ENCODE results near the gene TANC2. TPM values are rescaled to one million over a fixed set of nuclear protein-coding genes. Genes with fewer than 3 reads are reported as not detected.

TANC2 gene
- total RNA-seq, 1 donor from 2014 or later: 35.0 TPM

DNA sequence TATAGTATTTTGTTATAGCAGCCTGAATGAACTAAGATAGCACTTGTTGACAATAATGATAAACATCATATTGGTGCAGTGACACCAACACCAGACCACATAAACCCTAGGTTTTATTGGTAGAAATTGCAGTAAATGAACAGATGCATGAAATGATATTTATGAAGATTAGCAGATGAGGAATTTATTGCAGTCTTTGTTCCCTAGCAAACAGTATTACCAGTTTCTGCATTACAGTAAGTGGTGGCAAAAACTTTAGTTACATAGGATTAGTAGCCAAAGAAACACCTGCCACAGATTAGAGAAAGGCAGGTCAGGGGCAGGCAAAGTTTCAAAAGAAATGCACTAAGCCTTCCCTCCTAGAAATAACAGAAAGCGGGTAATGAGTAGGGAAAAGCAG, 17.7 kb upstream of the TANC2 start:
- Histone ChIP-seq H3K4me3 (ENCODE audit: low read depth, low read length) (no peak overlapping the region), H3K36me3 (ENCODE audit: control insufficient read depth, insufficient read depth, low read length) (no peaks in the 10 kb centered on the region), H3K27me3 (ENCODE audit: control insufficient read depth, insufficient read depth, low read length) (no peaks in the 10 kb centered on the region)
- DNase-seq (ENCODE audit: low read depth): no peak
- TF ChIP-seq, protein P1, sequence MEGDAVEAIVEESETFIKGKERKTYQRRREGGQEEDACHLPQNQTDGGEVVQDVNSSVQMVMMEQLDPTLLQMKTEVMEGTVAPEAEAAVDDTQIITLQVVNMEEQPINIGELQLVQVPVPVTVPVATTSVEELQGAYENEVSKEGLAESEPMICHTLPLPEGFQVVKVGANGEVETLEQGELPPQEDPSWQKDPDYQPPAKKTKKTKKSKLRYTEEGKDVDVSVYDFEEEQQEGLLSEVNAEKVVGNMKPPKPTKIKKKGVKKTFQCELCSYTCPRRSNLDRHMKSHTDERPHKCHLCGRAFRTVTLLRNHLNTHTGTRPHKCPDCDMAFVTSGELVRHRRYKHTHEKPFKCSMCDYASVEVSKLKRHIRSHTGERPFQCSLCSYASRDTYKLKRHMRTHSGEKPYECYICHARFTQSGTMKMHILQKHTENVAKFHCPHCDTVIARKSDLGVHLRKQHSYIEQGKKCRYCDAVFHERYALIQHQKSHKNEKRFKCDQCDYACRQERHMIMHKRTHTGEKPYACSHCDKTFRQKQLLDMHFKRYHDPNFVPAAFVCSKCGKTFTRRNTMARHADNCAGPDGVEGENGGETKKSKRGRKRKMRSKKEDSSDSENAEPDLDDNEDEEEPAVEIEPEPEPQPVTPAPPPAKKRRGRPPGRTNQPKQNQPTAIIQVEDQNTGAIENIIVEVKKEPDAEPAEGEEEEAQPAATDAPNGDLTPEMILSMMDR (IDR thresholded peaks at IDR 0.05; ENCODE audit: insufficient read depth, low read length, poor library complexity, severe bottlenecking): no peak

DNA sequence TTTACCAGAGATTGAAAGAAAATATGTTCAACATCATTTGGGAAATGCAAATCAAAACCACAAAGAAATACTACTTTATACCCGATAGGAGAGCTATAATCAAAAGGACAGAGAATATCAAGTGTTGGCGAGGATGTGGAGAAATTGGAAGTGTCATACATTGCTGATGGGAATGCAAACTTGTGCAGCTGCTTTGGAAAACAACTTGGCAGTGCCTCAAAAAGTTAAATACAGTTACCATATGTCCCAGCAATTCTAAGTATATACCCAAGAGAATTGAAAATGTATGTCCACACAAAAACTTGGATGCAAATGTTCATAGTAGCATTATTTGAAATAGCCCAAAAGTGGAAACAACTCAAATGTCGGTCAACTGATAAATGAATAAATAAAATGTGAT, 17.0 kb upstream of the TANC2 start:
- H3K36me3 ChIP-seq (ENCODE audit: control insufficient read depth, insufficient read depth, low read length): no peaks in the 10 kb centered on the region
- TF ChIP-seq, protein P1 (IDR thresholded peaks at IDR 0.05; ENCODE audit: insufficient read depth, low read length, poor library complexity, severe bottlenecking): no peak
- H3K4me3 ChIP-seq (ENCODE audit: low read depth, low read length): no peak overlapping the region
- no peaks in the 10 kb centered on the region for H3K27me3 ChIP-seq (ENCODE audit: control insufficient read depth, insufficient read depth, low read length)
- no peak for DNase-seq (ENCODE audit: low read depth)

DNA sequence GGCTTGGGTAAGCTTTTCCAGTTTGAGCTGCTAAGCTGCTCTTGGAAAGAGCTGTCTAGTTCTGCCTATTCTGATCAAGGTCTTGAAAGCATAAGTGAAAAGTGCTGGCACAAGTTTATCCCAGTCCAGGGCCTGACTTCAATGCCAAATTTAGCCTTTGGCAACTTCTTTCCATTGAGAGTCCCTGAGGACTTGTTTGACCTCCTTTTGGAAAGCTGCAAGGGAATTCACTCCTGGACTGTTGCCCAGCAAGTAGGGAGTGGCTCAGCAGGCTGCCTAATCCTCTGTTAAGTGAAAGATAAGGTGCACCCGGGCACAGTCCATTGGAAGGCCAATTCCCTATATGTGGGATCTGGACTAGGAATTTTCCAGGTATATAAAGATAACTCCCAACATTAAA, 16.0 kb upstream of the TANC2 start:
- TF ChIP-seq, protein P1 (IDR thresholded peaks at IDR 0.05; ENCODE audit: insufficient read depth, low read length, poor library complexity, severe bottlenecking): no peak
- no peaks in the 10 kb centered on the region for H3K27me3 ChIP-seq (ENCODE audit: control insufficient read depth, insufficient read depth, low read length)
- DNase-seq (ENCODE audit: low read depth): no peak
- no peaks in the 10 kb centered on the region for H3K36me3 ChIP-seq (ENCODE audit: control insufficient read depth, insufficient read depth, low read length)
- H3K4me3 ChIP-seq (ENCODE audit: low read depth, low read length): no peak overlapping the region

DNA sequence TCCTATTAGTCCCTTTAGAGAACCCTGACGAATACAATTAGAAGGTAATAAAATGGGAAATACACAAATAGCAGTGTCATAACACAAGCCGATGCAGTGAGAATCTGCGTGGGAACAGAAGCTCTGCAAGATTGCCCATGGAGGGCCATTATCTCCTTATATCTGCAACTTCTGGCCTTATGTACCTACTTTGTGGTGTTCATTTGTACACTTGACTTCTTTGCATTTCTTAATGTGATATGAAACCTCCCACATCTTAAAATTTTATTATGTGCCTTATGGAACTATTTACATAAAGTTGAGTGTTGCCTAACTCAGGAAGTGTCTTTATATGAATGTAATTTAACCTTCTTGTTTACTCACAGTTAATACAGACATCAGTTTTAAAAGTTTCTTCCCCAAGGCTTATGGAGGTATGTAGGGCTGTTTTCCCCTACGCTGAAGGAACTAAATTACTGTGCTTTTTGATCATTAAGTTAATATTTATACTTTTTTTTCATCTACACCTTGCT, 10.1 kb upstream of the TANC2 start:
- TF ChIP-seq, protein P1 (IDR thresholded peaks at IDR 0.05; ENCODE audit: insufficient read depth, low read length, poor library complexity, severe bottlenecking): no peak
- no peaks in the 10 kb centered on the region for H3K27me3 ChIP-seq (ENCODE audit: control insufficient read depth, insufficient read depth, low read length)
- no peak for DNase-seq (ENCODE audit: low read depth)
- no peak overlapping the region for H3K4me3 ChIP-seq (ENCODE audit: low read depth, low read length)
- no peaks in the 10 kb centered on the region for H3K36me3 ChIP-seq (ENCODE audit: control insufficient read depth, insufficient read depth, low read length)

DNA sequence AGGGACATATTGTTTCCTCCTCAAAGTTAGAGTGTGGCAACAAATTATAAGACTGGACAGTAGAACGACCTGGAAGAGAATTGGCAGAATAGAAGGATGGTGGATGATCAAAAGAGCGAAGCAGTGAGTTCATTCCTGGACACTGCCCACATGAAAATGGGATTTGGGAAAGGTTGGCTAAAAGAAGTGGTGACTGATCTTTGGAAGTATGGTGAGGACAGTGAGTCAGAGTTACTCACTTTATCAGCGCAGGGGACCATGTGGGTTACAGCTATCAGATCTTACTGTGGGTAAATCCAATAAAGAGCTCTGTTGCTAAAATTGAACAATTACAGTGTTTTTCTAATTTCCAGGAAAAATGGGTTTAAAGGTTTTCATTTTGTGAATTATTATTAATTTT, 2.7 kb upstream of the TANC2 start:
- TF ChIP-seq, protein P1 (IDR thresholded peaks at IDR 0.05; ENCODE audit: insufficient read depth, low read length, poor library complexity, severe bottlenecking): no peak
- Histone ChIP-seq H3K27me3 (ENCODE audit: control insufficient read depth, insufficient read depth, low read length) (no peaks in the 10 kb centered on the region), H3K4me3 (ENCODE audit: low read depth, low read length) (no peak overlapping the region), H3K36me3 (ENCODE audit: control insufficient read depth, insufficient read depth, low read length) (no peaks in the 10 kb centered on the region)
- peak; percentile 60 for DNase-seq (ENCODE audit: low read depth)

DNA sequence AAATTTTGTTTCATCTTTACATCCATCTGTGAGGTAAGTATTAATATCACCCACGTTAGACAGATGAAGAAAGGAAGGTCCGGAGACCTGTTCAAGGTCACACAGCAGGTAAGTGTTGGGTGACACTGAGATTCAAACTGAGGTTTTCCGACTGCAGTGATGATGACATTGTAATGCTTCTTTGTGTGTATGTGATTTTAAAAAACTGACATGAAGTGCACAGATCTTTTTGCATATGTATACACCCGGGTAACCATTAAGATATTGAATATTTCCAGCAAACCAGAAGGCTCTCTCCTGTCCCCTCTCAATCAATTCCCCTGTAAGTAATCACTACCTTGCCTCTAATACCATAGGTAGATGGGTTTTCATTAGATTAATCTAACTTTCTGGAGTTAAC, 1.5 kb upstream of the TANC2 start:
- H3K27me3 ChIP-seq (ENCODE audit: control insufficient read depth, insufficient read depth, low read length): no peaks in the 10 kb centered on the region
- no peak overlapping the region for H3K4me3 ChIP-seq (ENCODE audit: low read depth, low read length)
- no peak for DNase-seq (ENCODE audit: low read depth)
- no peaks in the 10 kb centered on the region for H3K36me3 ChIP-seq (ENCODE audit: control insufficient read depth, insufficient read depth, low read length)
- TF ChIP-seq, protein P1 (IDR thresholded peaks at IDR 0.05; ENCODE audit: insufficient read depth, low read length, poor library complexity, severe bottlenecking): no peak
